Heart left ventricle (tissue), 16 donors: ENCODE data around the gene CDT1. TPM values are rescaled to one million over a fixed set of nuclear protein-coding genes. Genes with fewer than 3 reads are reported as not detected.
A peak's percentile ranks its signal among the peaks of the same experiment; 100 is the strongest.

Experiments
- ATAC-seq, 4 donors: fragments of 200-7000 bp; cut with Tn5 transposase; one replicate each; pipeline ENCODE4 v1.9.1; 2020 to 2022; ENCODE audit warnings: moderate library complexity in 4 of 4, mild to moderate bottlenecking in 3 of 4, moderate number of reproducible peaks in 1 of 4
- DNase-seq, 5 donors: peaks; one replicate each; pipeline ENCODE4 v3.0.0-alpha.2; 2020
- H3K27ac ChIP-seq, 12 donors: fragments of 200-600 bp; sonication (generic) in 4 of 12; one replicate each; pipeline versions ENCODE4 v1.5.0 to v1.8.0; 2016 to 2022; ENCODE audit warnings: mild to moderate bottlenecking in 2 of 12
- H3K27me3 ChIP-seq, 9 donors: fragments of 200-600 bp; sonication (generic) in 2 of 9; one replicate each; pipeline versions ENCODE4 v1.5.1 to v1.8.0; 2016 to 2022; ENCODE audit warnings: mild to moderate bottlenecking in 3 of 9
- H3K36me3 ChIP-seq, 9 donors: fragments of 200-600 bp; sonication (generic) in 2 of 9; one replicate each; pipeline versions ENCODE4 v1.5.0 to v1.8.0; 2018 to 2022; ENCODE audit warnings: mild to moderate bottlenecking in 2 of 9
- H3K4me1 ChIP-seq, 12 donors: fragments of 200-600 bp; sonication (generic) in 4 of 12; one replicate each; pipeline versions ENCODE4 v1.5.0 to v1.8.0; 2016 to 2022; ENCODE audit warnings: mild to moderate bottlenecking in 3 of 12
- H3K4me3 ChIP-seq, 12 donors: fragments of 200-600 bp; sonication (generic) in 4 of 12; one replicate each; pipeline versions ENCODE4 v1.5.0 to v1.8.0; 2017 to 2022; ENCODE audit warnings: mild to moderate bottlenecking in 9 of 12, moderate library complexity in 4 of 12
- H3K9me3 ChIP-seq, 12 donors: fragments of 200-600 bp; sonication (generic) in 4 of 12; one replicate each; pipeline versions ENCODE4 v1.5.0 to v1.8.0; 2016 to 2022; ENCODE audit warnings: mild to moderate bottlenecking in 1 of 12
- POLR2A ChIP-seq, 2 donors: fragments of 450-650 bp; IDR thresholded peaks; one replicate each; pipeline ENCODE4 v1.6.1; 2017; ENCODE audit warnings: antibody characterized with exemption in 2 of 2, mild to moderate bottlenecking in 2 of 2, moderate library complexity in 2 of 2
- WGBS, 4 donors: extraction: QIAGEN DNeasy Blood & Tissue Kit in 2 of 4; methylation state at CpG; one replicate each; pipeline versions ENCODE4 v1.1.5 to v1.1.7; 2013 to 2018; 5-methylcytosine and 5-hydroxymethylcytosine counted together
- intact Hi-C, 10 donors: fragments of 100-400 bp; cut with DNase I; formaldehyde crosslinking; loops; one replicate each; pipeline versions ENCODE4 v1.11.1 to v1.14.2; 2022
- polyA plus RNA-seq, 2 donors: library from polyadenylated mRNA; stranded (reverse); fragments of 200-250 nt; gene quantifications; one replicate each; pipeline ENCODE4 v1.2.3, GENCODE V29; 2013
- total RNA-seq, 9 donors: library from RNA; depleted of rRNA in 2 of 9; stranded (reverse); fragments of >200 nt in 2 of 9; fragmentation: NEBNext Ultra II Directional in 3 of 9; extraction: Animal tissue kit (Norgen Biotek cat#: 25700) in 3 of 9; gene quantifications; one replicate each; pipeline versions ENCODE4 v1.1.0 to v1.2.4, GENCODE V29; 2016 to 2023
- TF ChIP-seq, protein P1 (sequence below), 12 donors: fragments of 200-600 bp; sonication (generic) in 4 of 12; IDR thresholded peaks; one replicate each; pipeline versions ENCODE4 v1.5.0 to v1.8.0; 2018 to 2022; ENCODE audit warnings: antibody characterized with exemption in 12 of 12, mild to moderate bottlenecking in 5 of 12
- donor health status: ischemic (EF 13 %, LVEDD 7.1; RV severe dilation, severe dysfunction).
- donor health status: healthy with polysubstance abuse.
- donor health status: DM: no; HTN: yes; CAD: no.
- donor health status: DM: no; HTN: no; CAD: no.
- donor health status: ischemic (EF 25% LVEDD 6.9; RV normal size, moderate dysfunction).
- donor health status: ischemic (EF 25% LVEDD 5.7; RV mildly dilated, moderate dysfunction).
- donor health status: healthy.
- donor health status: DM: yes; HTN: yes; CAD: no.
- donor health status: ischemic (EF 35%, LVEDD 5.7; RV mildly dilated, moderate dysfunction).
- donor health status: nonischemic (EF 11% LVEDD 7.7; RV severe dilation, severe dysfunction).
- donor health status: DM: yes; HTN: yes; CAD: no.
- donor health status: PGD.
- donor health status: ischemic (EF 29% LVEDD 5.4; RV normal size, mild dysfunction).
- donor health status: nonischemic (EF 23%, LVEDD 6.1; RV moderate dilation, normal function).

The CDT1 gene
- total and polyA plus RNA-seq, 11 donors = 0.19 to 6.1 (median 0.61) TPM

- ATAC-seq = no peak
Observed at GRCh38 chr16:88836791-88837190, 33.2 kb downstream of the CDT1 start.

GRCh38 chr16:88837806-88838205, 34.2 kb downstream of the CDT1 start:
- no peaks in the 10 kb centered on the region for H3K9me3 ChIP-seq
- DNase-seq (no peak), ATAC-seq (no peak)
- WGBS, 4 donors = 89 to 97% (median 91%) methylated on average over 15 to 20 of the region's 20 CpGs
- H3K27me3 ChIP-seq = no peaks in the 10 kb centered on the region
- intact Hi-C loops = no loop called here
- TF ChIP-seq POLR2A (IDR thresholded peaks at IDR 0.05) = no peak
- TF ChIP-seq, protein P1, sequence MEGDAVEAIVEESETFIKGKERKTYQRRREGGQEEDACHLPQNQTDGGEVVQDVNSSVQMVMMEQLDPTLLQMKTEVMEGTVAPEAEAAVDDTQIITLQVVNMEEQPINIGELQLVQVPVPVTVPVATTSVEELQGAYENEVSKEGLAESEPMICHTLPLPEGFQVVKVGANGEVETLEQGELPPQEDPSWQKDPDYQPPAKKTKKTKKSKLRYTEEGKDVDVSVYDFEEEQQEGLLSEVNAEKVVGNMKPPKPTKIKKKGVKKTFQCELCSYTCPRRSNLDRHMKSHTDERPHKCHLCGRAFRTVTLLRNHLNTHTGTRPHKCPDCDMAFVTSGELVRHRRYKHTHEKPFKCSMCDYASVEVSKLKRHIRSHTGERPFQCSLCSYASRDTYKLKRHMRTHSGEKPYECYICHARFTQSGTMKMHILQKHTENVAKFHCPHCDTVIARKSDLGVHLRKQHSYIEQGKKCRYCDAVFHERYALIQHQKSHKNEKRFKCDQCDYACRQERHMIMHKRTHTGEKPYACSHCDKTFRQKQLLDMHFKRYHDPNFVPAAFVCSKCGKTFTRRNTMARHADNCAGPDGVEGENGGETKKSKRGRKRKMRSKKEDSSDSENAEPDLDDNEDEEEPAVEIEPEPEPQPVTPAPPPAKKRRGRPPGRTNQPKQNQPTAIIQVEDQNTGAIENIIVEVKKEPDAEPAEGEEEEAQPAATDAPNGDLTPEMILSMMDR (IDR thresholded peaks at IDR 0.05) = no peak
- H3K36me3 ChIP-seq = peaks cover 0 to 54% (median 26%) of the 10 kb centered on the region in 9 donors
- H3K27ac ChIP-seq = no peak overlapping the region
- H3K4me3 ChIP-seq = no peak overlapping the region
- no peaks in the 10 kb centered on the region for H3K4me1 ChIP-seq

More at GRCh38 chr16:88836791-88837190, 33.2 kb downstream of the CDT1 start:
- Histone ChIP-seq H3K9me3 (no peaks in the 10 kb centered on the region), H3K36me3 (peaks cover 0 to 47% (median 21%) of the 10 kb centered on the region in 9 donors), H3K27ac (no peak overlapping the region), H3K27me3 (no peaks in the 10 kb centered on the region), H3K4me1 (no peaks in the 10 kb centered on the region), H3K4me3 (no peak overlapping the region)
- WGBS, 4 donors = 94 to 100% (median 97%) methylated on average over 10 to 17 of the region's 17 CpGs
- intact Hi-C loops = no loop called here
- no peak for DNase-seq
- no peak for TF ChIP-seq POLR2A (IDR thresholded peaks at IDR 0.05)
- TF ChIP-seq, protein P1 (IDR thresholded peaks at IDR 0.05) = no peak

DNA sequence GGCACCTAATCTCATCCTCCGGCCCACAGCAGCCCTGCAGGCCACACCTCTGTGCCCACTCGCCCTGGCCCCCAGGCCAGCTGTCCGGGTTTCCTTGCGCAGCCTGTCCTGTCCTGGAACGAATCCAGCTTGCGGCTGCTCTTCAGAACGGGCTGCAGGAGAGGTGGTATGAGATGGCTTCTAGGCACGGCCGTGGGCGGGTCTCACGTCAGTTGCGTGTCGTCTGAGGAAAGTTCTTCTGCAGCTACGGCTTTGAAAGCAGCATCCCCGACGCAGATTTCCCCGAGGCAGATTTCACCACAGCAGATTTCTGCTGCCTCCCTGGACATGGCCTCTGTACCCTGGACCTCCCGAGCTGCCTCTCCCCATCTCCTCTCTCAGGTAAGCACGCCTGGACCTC, 35.0 kb downstream of the CDT1 start:
- H3K9me3 ChIP-seq = no peaks in the 10 kb centered on the region
- H3K4me3 ChIP-seq = no peak overlapping the region
- H3K27me3 ChIP-seq = no peaks in the 10 kb centered on the region
- H3K27ac ChIP-seq = no peak overlapping the region
- no peaks in the 10 kb centered on the region for H3K4me1 ChIP-seq
- ATAC-seq (no peak), DNase-seq (no peak)
- no peak for TF ChIP-seq POLR2A (IDR thresholded peaks at IDR 0.05)
- TF ChIP-seq, protein P1 (IDR thresholded peaks at IDR 0.05) = no peak
- intact Hi-C loops = no loop called here
- WGBS, 4 donors = 90 to 93% (median 92%) methylated on average over 19 of the region's 19 CpGs
- H3K36me3 ChIP-seq = peaks cover 0 to 54% (median 27%) of the 10 kb centered on the region in 9 donors

DNA sequence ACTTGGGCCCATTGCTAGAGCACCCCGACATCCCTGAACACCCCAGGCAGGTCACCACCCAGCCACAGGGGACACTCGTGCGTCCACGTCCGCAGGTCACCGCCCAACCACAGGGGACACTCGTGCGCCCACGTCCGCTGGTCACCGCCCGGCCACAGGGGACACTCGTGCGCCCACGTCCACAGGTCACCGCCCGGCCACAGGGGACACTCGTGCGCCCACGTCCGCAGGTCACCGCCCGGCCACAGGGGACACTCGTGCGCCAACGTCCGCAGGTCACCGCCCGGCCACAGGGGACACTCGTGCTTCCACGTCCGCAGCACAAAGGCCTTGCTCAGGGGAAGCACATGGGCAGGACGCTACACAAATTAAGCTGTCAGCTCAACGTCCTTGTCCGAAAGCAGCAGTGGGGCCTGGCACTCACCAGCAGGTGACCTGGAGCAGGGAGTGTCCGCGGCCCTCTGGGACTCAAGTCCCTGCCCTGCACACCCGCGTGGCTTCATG, 35.5 kb downstream of the CDT1 start:
- H3K4me3 ChIP-seq = no peak overlapping the region
- H3K9me3 ChIP-seq = no peaks in the 10 kb centered on the region
- TF ChIP-seq, protein P1 (IDR thresholded peaks at IDR 0.05) = peak in 7 of 12 donors; percentile 9 to 34 (median 18)
- no peak for TF ChIP-seq POLR2A (IDR thresholded peaks at IDR 0.05)
- no peaks in the 10 kb centered on the region for H3K27me3 ChIP-seq
- ATAC-seq = no peak
- no peak for DNase-seq
- peaks cover 0 to 54% (median 27%) of the 10 kb centered on the region in 9 donors for H3K36me3 ChIP-seq
- H3K4me1 ChIP-seq = no peaks in the 10 kb centered on the region
- 77 to 94% (median 90%) methylated on average over 16 to 39 of the region's 39 CpGs for WGBS, 4 donors
- intact Hi-C loops = no loop called here
- no peak overlapping the region for H3K27ac ChIP-seq
